Measurements from ENCODE around the gene ARHGAP44. TPM values are rescaled to one million over a fixed set of nuclear protein-coding genes. Genes with fewer than 3 reads are reported as not detected.

The ARHGAP44 gene
- total RNA-seq, 1 experiment from 2014 or later, result 7.3 TPM

- Histone ChIP-seq H2AFZ (ENCODE audit: low read depth, low read length, poor library complexity, severe bottlenecking) (no peak overlapping the region), H3K79me2 (ENCODE audit: insufficient read depth, low read length) (peaks cover 18% of the 10 kb centered on the region; the same call in 1 of the 2 replicates), H3K4me3 (replicated peaks in 1 of 2; ENCODE audit: low read depth in 1 of 2, low read length in 2 of 2) (no peak overlapping the region), H3K27ac (ENCODE audit: low read depth, low read length) (no peak overlapping the region), H3K27me3 (ENCODE audit: insufficient read depth, low read length) (no peaks in the 10 kb centered on the region), H4K20me1 (ENCODE audit: insufficient read depth) (peaks cover 5% of the 10 kb centered on the region; the same call in 1 of the 2 replicates), H3K4me2 (ENCODE audit: low read length) (no peak overlapping the region), H3K9ac (ENCODE audit: low read length) (no peak overlapping the region), H3K9me2 (ENCODE audit: insufficient read depth) (no peaks in the 10 kb centered on the region), H3K9me3 (ENCODE audit: control insufficient read depth in 1 of 2, insufficient read depth in 1 of 2, low read depth in 1 of 2, low read length in 2 of 2) (no peaks in the 10 kb centered on the region), H3K4me1 (ENCODE audit: control insufficient read depth in 1 of 2, insufficient read depth in 2 of 2, low read length in 2 of 2) (no peaks in the 10 kb centered on the region), H3K36me3 (ENCODE audit: control insufficient read depth in 1 of 2, insufficient read depth in 2 of 2, low read length in 2 of 2) (peaks cover 52 to 65% of the 10 kb centered on the region in 2 experiments)
- ChIA-PET POLR2A (no interaction called here), RAD21 (ENCODE audit: low non-redundant PET in 1 of 2, low total read pairs in 2 of 2, uncharacterized antibody in 2 of 2, unreplicated experiment in 2 of 2) (no interaction called here), CTCF (interaction anchor here (0.8 kb wide), 1 partner anchor 14 kb away, joined by 3 read pairs; the partner anchor contains the start of gene ELAC2)
- no TSS peak for BruUV-seq (replicated peaks)
- intact Hi-C loops (cut with micrococcal nuclease), result no loop called here
- no peak for ATAC-seq
- no peak for DNase-seq (ENCODE audit: low read depth, low spot score)
- no peak for TF ChIP-seq TCF7L2 (IDR thresholded peaks at IDR 0.05; ENCODE audit: borderline replicate concordance, extremely low read depth, insufficient read depth, insufficient read length)
- no peak for TF ChIP-seq FOSL1 (IDR thresholded peaks at IDR 0.05; ENCODE audit: low read depth)
- TF ChIP-seq REST (IDR thresholded peaks at IDR 0.05; ENCODE audit: low read depth), result no peak
- TF ChIP-seq POLR2AphosphoS5 (IDR thresholded peaks at IDR 0.05; ENCODE audit: low read depth, low read length), result no peak
- TF ChIP-seq SIN3A (IDR thresholded peaks at IDR 0.05; ENCODE audit: low read depth), result no peak
- no peak for TF ChIP-seq ELF1 (IDR thresholded peaks at IDR 0.05; ENCODE audit: borderline replicate concordance, low read depth)
Observed at GRCh38 chr17:13004336-13004735, 215.0 kb downstream of the ARHGAP44 start.
